RWPE2 (cell line): ENCODE data around the gene ZNF473.

Experiments used
- ATAC-seq: fragments of 200-7000 bp; cut with Tn5 transposase; 3 replicates; pipeline ENCODE4 v1.9.1; 2021; ENCODE audit warnings: low read depth
- DNase-seq: peaks from one replicate; pipeline ENCODE4 v3.0.0-alpha.2; 2020; ENCODE audit warnings: low spot score
- H3K27ac ChIP-seq: fragments of 450-650 bp; 2 replicates; pipeline ENCODE4 v1.5.1; 2017; ENCODE audit warnings: mild to moderate bottlenecking; ENCODE audit not compliant: poor library complexity, severe bottlenecking
- H3K27me3 ChIP-seq: fragments of 250-450 bp; sonication (Bioruptor Pico); 2 replicates; pipeline ENCODE4 v1.5.1; 2021; ENCODE audit warnings: mild to moderate bottlenecking, moderate library complexity; ENCODE audit not compliant: insufficient read depth, poor library complexity, severe bottlenecking
- H3K36me3 ChIP-seq: fragments of 250-450 bp; sonication (Bioruptor Pico); 2 replicates; pipeline ENCODE4 v1.5.1; 2020; ENCODE audit warnings: low read depth, mild to moderate bottlenecking, moderate library complexity
- H3K4me1 ChIP-seq: fragments of 250-450 bp; sonication (Bioruptor Pico); 2 replicates; pipeline ENCODE4 v1.5.1; 2021; ENCODE audit warnings: mild to moderate bottlenecking, moderate library complexity; ENCODE audit not compliant: insufficient read depth, poor library complexity, severe bottlenecking
- H3K4me3 ChIP-seq: fragments of 250-450 bp; sonication (Bioruptor Pico); 2 replicates; pipeline ENCODE4 v1.5.1; 2021; ENCODE audit warnings: mild to moderate bottlenecking, moderate library complexity; ENCODE audit not compliant: severe bottlenecking
- H3K9me3 ChIP-seq: fragments of 250-450 bp; sonication (Bioruptor Pico); 2 replicates; pipeline ENCODE4 v1.5.1; 2021; ENCODE audit warnings: mild to moderate bottlenecking, moderate library complexity; ENCODE audit not compliant: severe bottlenecking
- TF ChIP-seq, protein P1 (sequence below): fragments of 450-650 bp; IDR thresholded peaks from one replicate; pipeline ENCODE4 v1.5.1; 2017; ENCODE audit warnings: mild to moderate bottlenecking, moderate library complexity; ENCODE audit not compliant: poor library complexity, severe bottlenecking

ZNF473 gene

DNA sequence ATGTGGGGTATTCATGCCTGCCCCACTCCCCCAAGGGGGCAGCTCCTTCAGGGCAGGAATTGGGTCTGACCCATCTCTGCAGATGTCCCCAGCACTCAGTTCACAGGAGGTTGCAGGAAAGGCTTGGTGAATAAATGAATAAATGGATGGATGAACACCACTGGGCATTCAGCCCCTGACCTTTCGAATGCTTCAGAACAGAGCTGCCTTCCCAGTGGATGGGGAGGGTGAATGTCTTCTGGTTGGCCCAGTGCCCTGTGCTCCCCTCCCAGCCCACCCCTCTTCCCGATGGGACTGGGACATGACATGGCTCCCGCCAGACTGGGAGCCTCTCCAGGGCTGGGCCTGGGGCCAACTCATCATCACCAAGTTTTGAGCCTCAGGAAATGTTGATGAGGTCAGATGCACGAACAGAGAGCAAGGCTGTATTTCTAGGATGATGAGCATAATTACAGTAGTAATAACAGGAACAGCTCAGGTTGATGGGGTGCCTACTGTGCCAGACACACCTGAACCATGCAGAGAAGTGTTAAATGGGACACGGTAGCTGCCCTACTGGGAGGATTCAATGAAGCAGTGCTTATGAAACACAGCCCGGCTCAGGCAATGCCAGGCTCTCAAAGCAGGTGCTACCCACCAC lies 26.3 kb upstream of the ZNF473 start:
- Histone ChIP-seq H3K27me3 (no peaks in the 10 kb centered on the region), H3K4me1 (peaks cover 9% of the 10 kb centered on the region), H3K9me3 (no peaks in the 10 kb centered on the region), H3K27ac (no peak overlapping the region), H3K4me3 (no peak overlapping the region), H3K36me3 (peaks cover 57% of the 10 kb centered on the region)
- DNase-seq (no peak), ATAC-seq (no peak)
- TF ChIP-seq, protein P1, sequence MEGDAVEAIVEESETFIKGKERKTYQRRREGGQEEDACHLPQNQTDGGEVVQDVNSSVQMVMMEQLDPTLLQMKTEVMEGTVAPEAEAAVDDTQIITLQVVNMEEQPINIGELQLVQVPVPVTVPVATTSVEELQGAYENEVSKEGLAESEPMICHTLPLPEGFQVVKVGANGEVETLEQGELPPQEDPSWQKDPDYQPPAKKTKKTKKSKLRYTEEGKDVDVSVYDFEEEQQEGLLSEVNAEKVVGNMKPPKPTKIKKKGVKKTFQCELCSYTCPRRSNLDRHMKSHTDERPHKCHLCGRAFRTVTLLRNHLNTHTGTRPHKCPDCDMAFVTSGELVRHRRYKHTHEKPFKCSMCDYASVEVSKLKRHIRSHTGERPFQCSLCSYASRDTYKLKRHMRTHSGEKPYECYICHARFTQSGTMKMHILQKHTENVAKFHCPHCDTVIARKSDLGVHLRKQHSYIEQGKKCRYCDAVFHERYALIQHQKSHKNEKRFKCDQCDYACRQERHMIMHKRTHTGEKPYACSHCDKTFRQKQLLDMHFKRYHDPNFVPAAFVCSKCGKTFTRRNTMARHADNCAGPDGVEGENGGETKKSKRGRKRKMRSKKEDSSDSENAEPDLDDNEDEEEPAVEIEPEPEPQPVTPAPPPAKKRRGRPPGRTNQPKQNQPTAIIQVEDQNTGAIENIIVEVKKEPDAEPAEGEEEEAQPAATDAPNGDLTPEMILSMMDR: no peak

DNA sequence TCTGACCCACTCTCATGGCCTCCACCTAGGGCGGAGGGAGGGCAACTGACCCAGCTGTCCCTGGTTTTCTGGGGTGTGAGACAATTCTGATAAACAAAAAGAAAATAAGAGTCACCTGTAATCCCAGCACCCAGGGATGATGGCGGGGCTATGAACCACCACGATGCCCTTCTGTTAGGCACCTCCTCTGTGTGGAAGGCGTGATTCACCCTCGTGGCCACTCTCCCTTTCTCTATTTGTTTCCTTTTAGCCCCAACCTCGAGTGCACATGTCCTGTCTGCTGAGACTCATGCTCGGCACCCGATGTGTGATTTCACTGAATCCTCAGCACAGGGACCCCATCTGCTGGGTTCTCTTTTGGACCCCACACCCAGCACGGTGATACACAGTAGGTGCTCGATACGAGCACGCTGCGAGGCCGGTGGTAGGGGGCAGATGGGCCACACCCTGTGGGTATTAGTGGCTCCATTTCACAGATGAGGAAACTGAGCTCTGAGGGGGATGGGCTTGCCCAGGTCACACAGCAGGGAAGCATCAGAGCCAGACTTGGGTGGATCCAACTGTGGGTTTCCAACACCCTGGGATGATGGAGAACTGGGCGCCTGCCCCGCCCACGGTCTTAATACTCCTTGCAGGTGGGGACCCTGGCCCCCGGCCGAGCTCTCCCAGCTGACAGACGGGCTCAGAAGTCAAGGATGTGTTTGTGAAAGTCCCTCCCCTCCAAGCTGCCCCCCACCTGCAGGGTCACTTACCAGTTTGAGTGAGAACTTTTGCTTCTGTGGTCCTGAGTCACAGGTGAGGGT lies 25.6 kb upstream of the ZNF473 start:
- TF ChIP-seq, protein P1: no peak
- no peaks in the 10 kb centered on the region for H3K9me3 ChIP-seq
- H3K27ac ChIP-seq: no peak overlapping the region
- no peak for ATAC-seq
- no peak overlapping the region for H3K4me3 ChIP-seq
- peaks cover 11% of the 10 kb centered on the region for H3K4me1 ChIP-seq
- DNase-seq: no peak
- H3K36me3 ChIP-seq: peaks cover 59% of the 10 kb centered on the region
- no peaks in the 10 kb centered on the region for H3K27me3 ChIP-seq

DNA sequence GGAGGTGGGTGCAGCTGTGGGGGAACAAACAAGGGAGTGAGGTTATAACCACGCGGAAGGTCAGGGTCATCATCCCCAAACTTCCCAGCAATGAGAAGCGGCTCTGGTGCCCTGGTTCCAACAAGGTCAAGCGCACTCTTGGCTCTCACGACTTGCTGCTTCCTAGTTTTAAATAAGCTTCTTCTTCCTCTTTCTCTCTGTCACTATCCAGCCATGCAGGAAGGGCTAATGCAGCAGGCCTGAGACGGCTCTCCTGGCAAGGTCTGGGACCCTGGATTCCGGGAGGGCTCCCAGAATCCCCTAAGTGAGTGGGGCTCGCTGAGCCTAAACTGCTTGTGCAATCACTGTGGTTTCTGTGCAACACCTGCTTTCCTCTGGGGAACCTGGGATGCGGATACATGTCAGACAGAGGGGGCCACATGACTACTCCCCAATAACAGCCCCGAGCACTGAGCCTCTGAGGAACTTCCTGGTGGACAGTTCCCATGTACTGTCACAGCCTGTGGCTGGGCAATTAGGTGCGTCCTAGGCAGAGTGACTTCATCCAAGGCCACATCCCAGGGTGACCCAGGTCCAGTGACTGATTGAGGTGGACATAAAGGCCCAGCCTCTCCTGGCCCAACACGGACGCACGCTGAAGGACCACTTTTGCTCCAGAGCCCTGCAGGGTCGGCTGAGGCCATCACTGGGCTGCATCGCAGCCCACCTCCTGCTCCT lies 24.8 kb upstream of the ZNF473 start:
- ATAC-seq (no peak), DNase-seq (no peak)
- H3K9me3 ChIP-seq: no peaks in the 10 kb centered on the region
- no peaks in the 10 kb centered on the region for H3K27me3 ChIP-seq
- TF ChIP-seq, protein P1: no peak
- no peak overlapping the region for H3K4me3 ChIP-seq
- H3K27ac ChIP-seq: no peak overlapping the region
- H3K36me3 ChIP-seq: peaks cover 64% of the 10 kb centered on the region
- peaks cover 11% of the 10 kb centered on the region for H3K4me1 ChIP-seq

DNA sequence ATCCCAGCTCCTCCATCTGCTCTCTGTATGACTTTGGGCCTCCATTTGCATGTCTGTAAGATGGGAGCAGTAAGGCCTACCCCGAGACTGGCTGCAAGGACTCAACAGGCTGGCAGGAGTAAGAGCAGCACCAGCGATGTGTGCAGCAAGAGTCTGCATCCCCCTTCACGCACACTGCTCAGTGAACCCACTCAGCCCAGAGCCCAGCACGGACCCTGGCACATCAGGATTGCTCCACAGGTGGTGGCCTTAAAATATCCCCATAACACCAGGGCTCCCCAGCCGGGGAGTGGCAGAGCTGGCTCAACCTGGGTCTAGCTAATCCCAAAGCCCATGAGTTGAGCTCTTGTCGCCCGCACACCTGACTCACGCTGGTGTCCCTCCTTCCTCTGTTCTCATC lies 24.0 kb upstream of the ZNF473 start:
- ATAC-seq: no peak

More for the DNA sequence above, 24.0 kb upstream of the ZNF473 start:
- Histone ChIP-seq H3K9me3 (no peaks in the 10 kb centered on the region), H3K36me3 (peaks cover 60% of the 10 kb centered on the region), H3K27me3 (no peaks in the 10 kb centered on the region), H3K27ac (no peak overlapping the region), H3K4me3 (no peak overlapping the region), H3K4me1 (peaks cover 11% of the 10 kb centered on the region)
- TF ChIP-seq, protein P1: no peak
- DNase-seq: no peak
